Measurements from ENCODE around the gene ZNF226. TPM values are rescaled to one million over a fixed set of nuclear protein-coding genes. Genes with fewer than 3 reads are reported as not detected.

The ZNF226 gene
- total and polyA plus RNA-seq, 9 of the 15 experiments (the other 6 are each of a cell fraction or from before 2014, with no cell fraction given), result 6.2 to 19.4 (median 9.3) TPM

DNA sequence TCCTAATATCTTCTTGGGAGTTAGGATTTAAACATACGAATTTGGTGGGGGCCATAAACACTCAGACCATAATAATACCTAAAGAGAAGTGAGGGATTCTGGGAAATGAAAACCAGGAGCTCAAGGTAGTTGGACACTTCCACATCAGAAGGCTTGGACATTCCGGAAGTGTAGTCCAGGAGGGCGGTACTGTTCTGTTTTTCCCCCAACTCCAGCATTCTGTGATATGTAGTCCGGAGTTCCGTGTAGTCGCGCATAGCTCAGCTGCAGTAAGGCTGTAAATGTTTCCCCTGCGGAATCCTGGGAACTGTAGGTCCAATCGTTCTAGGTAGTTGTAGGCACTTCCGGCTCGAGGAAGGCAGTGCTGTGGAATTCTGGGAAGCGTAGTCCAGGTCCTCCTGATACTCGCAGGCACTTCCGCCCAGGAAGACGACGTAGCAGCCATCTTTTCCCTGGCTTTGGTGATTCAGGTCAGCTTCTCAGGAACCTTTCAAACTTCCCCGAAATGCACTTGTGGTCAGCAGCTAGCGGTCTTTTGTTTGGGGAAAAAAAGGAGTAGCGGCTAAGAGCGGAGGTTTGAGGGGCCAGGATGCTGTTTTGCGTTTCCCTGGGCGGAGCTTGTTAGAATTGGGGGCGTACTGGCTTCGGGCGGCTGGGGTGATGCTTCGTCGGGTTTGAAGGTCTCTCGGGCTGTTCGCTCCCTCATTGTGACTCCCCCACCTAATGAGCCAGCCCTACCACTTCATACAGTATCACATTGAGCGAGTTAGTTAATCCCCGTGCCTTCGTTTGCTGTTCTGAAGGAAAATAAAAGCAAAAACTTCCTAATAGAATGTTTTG is at the start of gene ZNF226 (continued):
- no peak for TF ChIP-seq HDAC6 (IDR thresholded peaks at IDR 0.05; ENCODE audit: low read depth, low read length)
- peak in 1 of 2 experiments; percentile 55; a peak in 1 of 4 replicates for TF ChIP-seq SRF (CRISPR knock-in tag; IDR thresholded peaks at IDR 0.05)
- no peak for TF ChIP-seq WHSC1 (IDR thresholded peaks at IDR 0.05; ENCODE audit: low read length)
- TF ChIP-seq KLF1 (tag; IDR thresholded peaks at IDR 0.05), result no peak
- TF ChIP-seq ZNF586 (CRISPR knock-in tag; conservative IDR thresholded peaks at IDR 0.05), result no peak
- no peak for TF ChIP-seq MYNN (IDR thresholded peaks at IDR 0.05)
- no peak for TF ChIP-seq MYNN (CRISPR knock-in tag; IDR thresholded peaks at IDR 0.05)
- no peak for TF ChIP-seq TARDBP (IDR thresholded peaks at IDR 0.05)
- TF ChIP-seq, protein P1, sequence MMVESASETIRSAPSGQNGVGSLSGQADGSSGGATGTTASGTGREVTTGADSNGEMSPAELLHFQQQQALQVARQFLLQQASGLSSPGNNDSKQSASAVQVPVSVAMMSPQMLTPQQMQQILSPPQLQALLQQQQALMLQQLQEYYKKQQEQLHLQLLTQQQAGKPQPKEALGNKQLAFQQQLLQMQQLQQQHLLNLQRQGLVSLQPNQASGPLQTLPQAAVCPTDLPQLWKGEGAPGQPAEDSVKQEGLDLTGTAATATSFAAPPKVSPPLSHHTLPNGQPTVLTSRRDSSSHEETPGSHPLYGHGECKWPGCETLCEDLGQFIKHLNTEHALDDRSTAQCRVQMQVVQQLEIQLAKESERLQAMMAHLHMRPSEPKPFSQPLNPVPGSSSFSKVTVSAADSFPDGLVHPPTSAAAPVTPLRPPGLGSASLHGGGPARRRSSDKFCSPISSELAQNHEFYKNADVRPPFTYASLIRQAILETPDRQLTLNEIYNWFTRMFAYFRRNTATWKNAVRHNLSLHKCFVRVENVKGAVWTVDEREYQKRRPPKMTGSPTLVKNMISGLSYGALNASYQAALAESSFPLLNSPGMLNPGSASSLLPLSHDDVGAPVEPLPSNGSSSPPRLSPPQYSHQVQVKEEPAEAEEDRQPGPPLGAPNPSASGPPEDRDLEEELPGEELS (CRISPR knock-in tag; IDR thresholded peaks at IDR 0.05; ENCODE audit: borderline replicate concordance), result no peak
- no peak for TF ChIP-seq ZBTB8A (IDR thresholded peaks at IDR 0.05; ENCODE audit: partially characterized antibody)
- TF ChIP-seq TGIF2 (CRISPR knock-in tag; IDR thresholded peaks at IDR 0.05), result no peak
- TF ChIP-seq ZNF780A (CRISPR knock-in tag; IDR thresholded peaks at IDR 0.05), result no peak
- TF ChIP-seq ZNF121 (CRISPR knock-in tag; conservative IDR thresholded peaks at IDR 0.05), result no peak
- TF ChIP-seq, protein P2, sequence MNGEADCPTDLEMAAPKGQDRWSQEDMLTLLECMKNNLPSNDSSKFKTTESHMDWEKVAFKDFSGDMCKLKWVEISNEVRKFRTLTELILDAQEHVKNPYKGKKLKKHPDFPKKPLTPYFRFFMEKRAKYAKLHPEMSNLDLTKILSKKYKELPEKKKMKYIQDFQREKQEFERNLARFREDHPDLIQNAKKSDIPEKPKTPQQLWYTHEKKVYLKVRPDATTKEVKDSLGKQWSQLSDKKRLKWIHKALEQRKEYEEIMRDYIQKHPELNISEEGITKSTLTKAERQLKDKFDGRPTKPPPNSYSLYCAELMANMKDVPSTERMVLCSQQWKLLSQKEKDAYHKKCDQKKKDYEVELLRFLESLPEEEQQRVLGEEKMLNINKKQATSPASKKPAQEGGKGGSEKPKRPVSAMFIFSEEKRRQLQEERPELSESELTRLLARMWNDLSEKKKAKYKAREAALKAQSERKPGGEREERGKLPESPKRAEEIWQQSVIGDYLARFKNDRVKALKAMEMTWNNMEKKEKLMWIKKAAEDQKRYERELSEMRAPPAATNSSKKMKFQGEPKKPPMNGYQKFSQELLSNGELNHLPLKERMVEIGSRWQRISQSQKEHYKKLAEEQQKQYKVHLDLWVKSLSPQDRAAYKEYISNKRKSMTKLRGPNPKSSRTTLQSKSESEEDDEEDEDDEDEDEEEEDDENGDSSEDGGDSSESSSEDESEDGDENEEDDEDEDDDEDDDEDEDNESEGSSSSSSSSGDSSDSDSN (IDR thresholded peaks at IDR 0.05; ENCODE audit: borderline replicate concordance in 1 of 2, low read depth in 2 of 2, low read length in 2 of 2), result no peak
- TF ChIP-seq SRSF9 (IDR thresholded peaks at IDR 0.05; ENCODE audit: borderline replicate concordance, low read depth, low read length), result no peak
- TF ChIP-seq NUFIP1 (IDR thresholded peaks at IDR 0.05; ENCODE audit: partially characterized antibody), result no peak
- TF ChIP-seq SRSF7 (optimal IDR thresholded peaks at IDR 0.05; ENCODE audit: low read depth, low read length), result no peak
- no peak for TF ChIP-seq ZNF696 (CRISPR knock-in tag; conservative IDR thresholded peaks at IDR 0.05)
